Measurements from ENCODE around the gene ABCA4.

DNA sequence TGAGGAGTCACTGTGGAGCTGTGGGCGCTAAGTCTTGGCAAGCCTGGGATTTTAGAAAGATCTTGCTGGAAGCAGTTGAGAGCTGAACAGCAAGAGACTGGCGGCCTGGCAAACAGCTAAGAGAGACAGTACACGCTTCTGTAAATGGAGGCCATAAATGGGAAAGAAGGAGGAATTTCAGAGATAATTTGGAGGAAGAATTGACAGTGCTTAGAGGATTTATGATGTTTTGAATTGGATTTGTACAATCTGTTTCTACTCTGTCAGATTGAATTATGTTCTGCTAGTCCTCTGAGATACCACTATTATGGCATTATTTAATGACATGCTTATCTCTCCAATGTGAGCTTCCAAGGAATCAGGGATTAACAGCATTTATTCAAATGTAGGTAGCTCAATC is 50.1 kb downstream of the ABCA4 start:
- TF ChIP-seq CSDC2 (CRISPR knock-in tag; IDR thresholded peaks at IDR 0.05) (no peak), GLIS3 (CRISPR knock-in tag; IDR thresholded peaks at IDR 0.05) (no peak), SNAI2 (CRISPR knock-in tag; IDR thresholded peaks at IDR 0.05) (no peak), RARB (CRISPR knock-in tag; IDR thresholded peaks at IDR 0.05) (no peak)

All from SK-N-SH treated with all-trans-retinoic acid at 6 μM for 48 hours (cell line).